ENCODE measurements around the gene TSPAN3.
A peak's percentile ranks its signal among the peaks of the same experiment; 100 is the strongest.

Gene TSPAN3

GRCh38 chr15:77084436-77084835, 13.5 kb upstream of the TSPAN3 start:
- no peak for DNase-seq (ENCODE audit: low read depth)

DNA sequence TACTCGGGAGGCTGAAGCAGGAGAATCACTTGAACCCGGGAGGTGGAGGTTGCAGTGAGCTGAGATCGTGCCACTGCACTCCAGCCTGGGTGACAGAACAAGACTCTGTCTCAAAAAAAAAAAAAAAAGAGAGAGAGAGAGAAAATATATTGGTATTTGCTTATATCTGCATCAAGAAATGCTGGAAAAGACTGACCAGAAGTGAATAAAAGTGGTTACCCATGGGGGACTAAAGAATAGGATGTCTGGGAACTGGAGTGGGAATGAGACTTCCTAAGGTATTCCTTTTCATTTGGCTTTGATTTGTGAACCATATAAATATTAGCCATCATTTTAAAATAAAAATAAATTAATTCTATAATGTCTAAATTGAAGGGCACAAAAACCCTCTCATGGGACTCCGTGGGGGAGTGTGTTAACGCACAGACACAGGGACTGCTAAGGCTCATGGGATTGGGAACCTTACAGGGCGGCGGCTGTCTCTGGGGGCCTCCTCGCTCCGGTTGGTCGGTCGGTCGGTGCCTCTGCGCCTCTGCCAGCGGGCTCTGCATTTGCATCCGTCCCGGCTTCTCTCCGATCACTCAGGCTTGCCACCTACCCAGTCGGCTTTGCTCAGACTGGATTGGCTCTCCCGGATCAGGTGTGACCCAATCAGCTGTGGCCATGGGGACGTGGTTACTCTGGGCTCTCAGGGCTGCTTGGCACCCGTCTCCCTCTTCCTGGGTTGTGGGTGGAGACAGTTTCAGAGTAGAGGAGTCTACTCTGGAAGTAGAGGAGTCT, 12.7 kb upstream of the TSPAN3 start:
- DNase-seq (ENCODE audit: low read depth), result peak; percentile 58

DNA sequence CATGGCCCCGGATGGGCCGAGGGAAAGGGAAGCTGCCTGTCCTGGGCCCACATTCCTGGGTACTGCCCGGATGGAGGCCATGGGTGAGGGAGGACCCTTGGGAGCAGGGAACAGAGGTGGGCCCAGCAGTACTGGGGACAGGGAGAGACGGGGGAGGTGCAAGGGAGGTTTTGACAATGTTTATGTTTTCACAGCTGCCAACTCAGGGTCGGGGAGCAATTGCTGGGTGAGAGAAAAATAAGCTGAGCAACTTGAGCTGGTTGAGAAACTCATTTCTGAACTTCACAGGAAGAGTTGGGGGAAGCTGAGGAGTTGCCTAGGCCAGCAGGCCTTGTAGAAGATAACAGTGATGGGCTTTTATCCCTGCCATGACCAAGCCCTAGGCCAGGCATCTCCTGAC, 11.1 kb upstream of the TSPAN3 start:
- DNase-seq (ENCODE audit: low read depth), result no peak

DNA sequence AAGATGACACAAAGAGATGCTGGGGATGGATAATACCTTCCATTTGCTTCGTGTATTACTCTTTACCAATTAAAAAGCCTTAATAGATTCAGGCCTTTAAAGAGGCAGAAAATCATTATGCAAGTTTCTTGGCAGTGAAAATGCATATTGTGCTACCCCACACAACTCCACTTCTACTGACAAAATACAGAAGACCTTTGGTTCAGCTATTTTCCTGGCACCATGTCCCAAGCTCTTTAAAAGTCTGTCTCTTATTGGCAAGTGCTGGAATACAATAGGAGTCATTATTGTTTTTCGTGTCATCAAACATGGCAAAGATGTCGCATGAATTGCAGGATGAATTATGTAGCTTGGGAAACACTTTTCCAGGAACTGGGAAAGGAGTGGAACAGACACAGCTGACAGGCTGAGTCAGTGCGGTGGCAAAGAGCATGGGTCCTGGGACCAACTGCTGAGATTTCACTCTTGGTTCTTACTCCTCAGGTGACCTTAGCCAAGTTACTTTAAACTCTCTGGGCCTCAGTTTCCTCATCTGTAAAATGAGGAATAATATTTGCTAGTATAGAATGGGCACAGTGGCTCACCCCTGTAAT, 5.5 kb upstream of the TSPAN3 start:
- no peak for DNase-seq (ENCODE audit: low read depth)

GRCh38 chr15:77075528-77075927, 4.6 kb upstream of the TSPAN3 start:
- DNase-seq (ENCODE audit: low read depth), result no peak

GRCh38 chr15:77074350-77074749, 3.4 kb upstream of the TSPAN3 start:
- DNase-seq (ENCODE audit: low read depth), result no peak

GRCh38 chr15:77071305-77072223, 655 bp upstream of the TSPAN3 start:
- no peak for DNase-seq (ENCODE audit: low read depth)

- peak; percentile 25 for DNase-seq (ENCODE audit: low read depth)
Measured at GRCh38 chr15:77070180-77070494, 772 bp downstream of the TSPAN3 start.

- no peak for DNase-seq (ENCODE audit: low read depth)
Measured at GRCh38 chr15:77069521-77070121, 1.3 kb downstream of the TSPAN3 start.

- no peak for DNase-seq (ENCODE audit: low read depth)
Measured at GRCh38 chr15:77068633-77069032, 2.3 kb downstream of the TSPAN3 start.

DNA sequence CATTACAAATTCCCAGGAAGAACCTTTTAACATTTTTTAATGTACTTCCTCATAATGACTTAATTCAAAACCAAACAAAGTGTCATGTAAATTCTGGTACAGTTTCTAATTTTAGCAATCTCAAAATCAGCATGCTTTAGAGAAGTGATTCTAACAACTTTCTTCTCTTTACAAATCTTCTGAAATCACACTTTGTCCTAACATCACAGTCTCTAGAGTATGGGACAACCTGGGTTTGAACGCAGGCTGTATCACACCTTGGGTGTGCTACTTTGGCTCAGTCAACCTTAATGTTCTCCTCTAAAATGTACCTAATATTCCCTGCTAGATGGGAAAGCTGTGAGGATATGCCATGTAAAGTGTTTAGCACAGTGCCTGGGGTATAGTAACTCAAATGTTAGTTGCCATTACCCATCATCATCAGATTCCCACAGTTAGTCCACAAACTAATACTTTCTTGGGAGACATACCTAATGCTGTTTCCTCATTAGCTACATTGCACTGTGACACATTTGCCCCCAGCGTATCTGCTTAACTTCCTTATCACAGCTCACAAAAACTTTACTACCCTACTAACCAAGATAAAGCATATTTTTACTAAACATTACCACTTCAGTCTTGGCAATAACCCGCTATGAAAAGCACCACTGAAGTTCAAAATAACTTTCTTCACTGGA, 3.1 kb downstream of the TSPAN3 start:
- DNase-seq (ENCODE audit: low read depth), result no peak

DNA sequence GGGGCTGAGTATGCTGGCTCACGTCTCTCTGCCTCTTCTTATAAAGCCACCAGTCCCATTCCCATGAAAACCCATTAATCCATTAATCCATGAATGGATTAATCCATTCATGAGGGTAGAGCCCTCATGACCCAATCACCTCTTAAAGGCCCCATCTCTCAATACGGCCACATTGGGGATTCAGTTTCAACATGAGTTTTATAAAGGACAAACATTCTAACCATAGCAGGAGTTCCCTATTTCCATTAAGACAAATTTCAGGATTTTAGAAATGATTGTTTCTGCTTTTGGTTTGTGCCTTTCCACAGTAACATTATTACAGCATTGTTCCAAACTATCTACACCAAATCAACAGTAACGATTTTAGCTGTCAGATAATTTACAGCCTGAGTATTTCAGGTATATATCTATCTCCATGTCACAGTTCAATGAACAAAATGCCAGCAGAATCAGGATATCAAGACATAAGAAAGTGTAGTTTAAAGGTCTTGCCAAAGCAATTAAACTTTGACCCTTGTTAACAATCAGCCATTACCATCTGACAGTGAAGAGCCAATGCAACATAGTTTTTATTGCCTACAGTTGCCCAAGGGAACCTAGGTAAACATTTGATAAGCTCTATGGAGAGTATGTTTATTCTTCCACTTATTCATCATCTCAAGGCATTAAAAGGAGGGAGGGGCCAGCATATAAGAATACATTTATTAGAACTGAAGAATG, 3.8 kb downstream of the TSPAN3 start:
- DNase-seq (ENCODE audit: low read depth), result no peak

DNA sequence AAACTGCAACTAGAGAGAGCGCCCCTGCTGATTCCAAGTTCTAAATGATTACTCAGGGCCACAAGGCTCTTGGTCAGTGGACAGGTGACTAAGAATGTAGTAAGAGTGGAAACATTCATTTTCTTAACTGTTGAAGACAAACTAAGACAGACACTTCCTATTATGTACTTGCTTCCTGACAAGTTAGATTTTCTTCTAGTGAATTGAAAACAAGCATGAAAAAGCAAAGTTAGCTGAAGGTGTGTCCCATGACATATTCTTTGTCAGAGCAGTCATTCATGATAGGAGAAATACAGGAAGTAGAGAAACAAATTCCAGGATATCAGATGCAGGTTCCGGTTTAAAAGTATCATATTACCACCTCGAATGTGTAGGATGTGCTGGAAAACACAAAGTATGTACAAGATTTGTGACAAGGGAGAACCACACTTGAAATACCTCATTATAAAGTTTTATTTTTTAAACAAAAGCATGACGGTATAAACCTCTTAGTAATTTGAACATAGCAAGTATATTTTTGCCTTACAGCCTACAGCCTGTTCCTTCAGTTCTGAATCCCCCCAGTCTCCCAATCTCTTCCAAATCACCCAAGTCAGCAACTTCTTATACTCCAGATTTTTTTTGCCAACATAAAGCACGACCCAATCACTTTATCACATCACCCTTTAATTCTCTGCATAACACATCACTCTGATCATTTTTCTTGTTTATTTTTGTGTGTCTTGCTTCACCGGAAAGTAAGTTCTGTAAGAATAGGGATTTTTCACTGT, 6.2 kb downstream of the TSPAN3 start:
- DNase-seq (ENCODE audit: low read depth), result no peak

DNA sequence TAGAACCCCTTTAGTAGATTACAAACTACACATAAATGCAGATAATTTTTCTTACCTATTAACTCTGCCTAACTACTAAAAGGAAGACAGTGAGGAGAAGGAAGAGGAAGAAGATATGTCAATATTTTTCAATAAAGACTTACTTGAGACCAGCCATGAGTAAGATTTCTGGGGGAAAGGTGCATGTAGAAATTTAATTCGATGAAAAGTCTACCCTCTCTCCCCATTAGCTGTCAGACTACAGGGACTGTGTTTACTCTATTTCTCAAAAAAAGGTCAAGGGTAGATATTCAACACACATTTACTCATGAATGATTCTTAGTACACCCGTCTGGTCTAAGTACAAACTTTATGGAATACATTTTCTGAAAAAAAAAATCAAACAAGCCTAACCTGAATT, 6.8 kb downstream of the TSPAN3 start:
- no peak for DNase-seq (ENCODE audit: low read depth)

DNA sequence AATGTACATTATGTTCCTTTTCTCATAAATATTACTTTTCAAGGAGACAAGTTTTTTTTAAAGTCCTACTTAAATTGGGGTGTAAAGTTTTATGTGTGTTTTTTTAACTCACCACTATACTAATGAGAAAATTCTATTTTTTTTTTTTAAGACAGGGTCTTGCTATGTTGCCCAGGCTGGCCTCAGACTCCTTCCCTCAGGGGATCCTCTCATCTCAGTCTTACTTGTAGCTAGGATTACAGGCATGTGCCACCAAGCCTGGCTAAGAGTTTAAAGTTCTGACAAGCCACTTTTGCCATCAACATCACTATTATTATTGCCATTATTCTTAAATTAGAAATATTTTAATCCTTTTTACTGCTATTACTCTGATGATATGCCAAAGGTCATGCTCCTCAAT, 7.7 kb downstream of the TSPAN3 start:
- DNase-seq (ENCODE audit: low read depth), result no peak

DNA sequence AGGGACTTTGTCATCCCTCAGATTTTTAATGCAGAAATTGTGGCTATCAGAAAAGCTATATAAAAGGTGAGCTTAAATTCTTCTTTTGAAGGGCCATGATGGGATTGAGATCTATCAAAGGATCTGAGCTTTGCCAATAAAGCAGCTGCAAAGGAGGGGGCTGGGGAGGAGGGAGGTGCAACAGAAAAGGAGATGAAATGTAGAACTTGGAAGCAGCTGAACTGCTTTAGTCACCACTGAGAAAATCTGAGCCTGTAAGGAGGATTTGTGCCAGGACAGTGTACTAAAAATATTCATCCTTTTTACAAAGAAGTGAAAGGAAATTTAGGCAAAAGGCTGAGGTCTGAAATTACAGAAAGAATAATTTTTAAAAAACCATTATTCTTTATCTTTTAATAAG, 10.4 kb downstream of the TSPAN3 start:
- no peak for DNase-seq (ENCODE audit: low read depth)

DNA sequence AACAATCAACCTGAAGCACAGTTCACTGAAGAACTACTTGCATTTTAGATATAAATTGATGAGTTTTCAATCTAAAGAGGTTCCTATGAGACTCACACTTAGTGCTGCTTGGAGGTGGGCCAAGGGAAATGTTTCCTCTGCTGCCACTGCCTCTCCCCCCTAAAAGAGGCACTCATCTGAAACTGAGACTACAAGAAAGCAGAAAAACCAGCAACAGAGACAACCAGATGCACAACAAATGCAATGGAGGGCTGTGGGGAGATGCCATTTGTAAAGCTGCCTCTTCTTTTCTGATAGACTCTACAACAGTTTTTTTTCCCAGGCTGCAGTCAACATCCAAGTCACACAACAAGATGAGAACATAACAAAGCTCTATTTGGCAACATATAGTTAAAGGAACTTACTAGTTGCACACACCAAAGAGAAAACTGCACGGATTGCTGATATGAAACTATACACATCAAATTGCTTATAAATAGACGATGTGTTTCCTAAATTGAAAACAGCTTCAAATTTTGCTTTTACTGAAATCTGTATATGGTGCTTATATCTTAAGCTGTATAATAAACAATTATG, 11.0 kb downstream of the TSPAN3 start:
- no peak for DNase-seq (ENCODE audit: low read depth)

GRCh38 chr15:77058468-77058867, 12.4 kb downstream of the TSPAN3 start:
- no peak for DNase-seq (ENCODE audit: low read depth)

DNA sequence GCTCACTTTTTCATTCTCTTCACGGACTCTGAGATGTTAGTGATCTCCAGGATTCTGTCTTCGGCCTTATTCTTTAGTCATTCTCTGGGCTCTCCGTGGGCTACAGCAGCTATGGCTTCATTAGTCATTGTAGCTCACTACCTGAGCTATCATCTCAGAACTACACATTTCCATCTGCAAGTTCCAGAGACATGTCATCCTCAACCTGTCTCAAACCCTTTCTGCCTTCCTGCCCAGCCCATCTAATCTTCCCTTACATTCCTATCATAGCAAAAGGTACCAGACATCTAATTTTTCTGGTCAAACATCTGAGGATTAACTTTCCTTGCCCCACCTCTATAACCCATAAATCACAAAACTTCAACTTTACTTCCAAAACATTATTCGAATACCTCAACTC, 13.2 kb downstream of the TSPAN3 start:
- DNase-seq (ENCODE audit: low read depth), result no peak

- no peak for DNase-seq (ENCODE audit: low read depth)
Measured at GRCh38 chr15:77057072-77057471, 13.8 kb downstream of the TSPAN3 start.
